Stimulated activated CD8-positive, alpha-beta memory T cell treated with anti-CD3 and anti-CD28 coated beads, Interleukin-7, amount 100 ng/mL, for 48 hours (primary cell): Measurements from ENCODE around the gene ZNF665.
A peak's percentile ranks its signal among the peaks of the same experiment; 100 is the strongest.
"Not testable (repeated sequence)": the region's sequence is repeated elsewhere in the genome, so short reads cannot be mapped to it uniquely, and the experiment has no call there.

ENCODE experiments used
- DNase-seq, 2 donors: peaks; one replicate each; pipeline ENCODE4 v3.0.0-alpha.2; 2020; ENCODE audit warnings: low read depth in 1 of 2; ENCODE audit errors: extremely low read depth in 1 of 2

ZNF665 gene

DNA sequence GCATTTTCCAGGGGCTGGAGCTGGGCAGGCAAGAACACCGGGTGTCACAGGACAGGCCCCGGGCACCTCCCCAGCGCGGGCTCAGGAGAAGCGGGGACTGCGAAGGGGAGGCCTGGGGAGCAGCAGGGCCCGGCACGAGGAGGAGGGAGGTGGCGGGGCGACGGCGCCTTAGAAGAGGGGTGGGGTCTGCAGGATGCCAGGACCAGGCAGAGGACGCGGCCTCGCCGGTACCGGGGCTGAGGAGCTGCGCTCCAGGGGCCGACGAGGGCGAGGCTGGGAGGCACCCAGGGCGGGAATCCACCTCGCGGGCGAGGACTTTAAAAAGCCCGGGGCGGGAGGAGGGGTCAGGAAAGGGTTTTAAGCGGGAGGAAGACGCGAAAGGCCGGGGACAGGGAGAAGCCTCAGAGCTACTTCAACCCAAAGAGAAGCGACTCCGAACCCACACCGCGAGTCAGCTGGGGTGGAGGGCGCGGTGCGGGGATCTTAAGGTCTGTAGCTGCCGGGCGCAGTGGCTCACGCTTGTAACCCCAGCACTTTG is 35.0 kb downstream of the ZNF665 start:
- no peak for DNase-seq

DNA sequence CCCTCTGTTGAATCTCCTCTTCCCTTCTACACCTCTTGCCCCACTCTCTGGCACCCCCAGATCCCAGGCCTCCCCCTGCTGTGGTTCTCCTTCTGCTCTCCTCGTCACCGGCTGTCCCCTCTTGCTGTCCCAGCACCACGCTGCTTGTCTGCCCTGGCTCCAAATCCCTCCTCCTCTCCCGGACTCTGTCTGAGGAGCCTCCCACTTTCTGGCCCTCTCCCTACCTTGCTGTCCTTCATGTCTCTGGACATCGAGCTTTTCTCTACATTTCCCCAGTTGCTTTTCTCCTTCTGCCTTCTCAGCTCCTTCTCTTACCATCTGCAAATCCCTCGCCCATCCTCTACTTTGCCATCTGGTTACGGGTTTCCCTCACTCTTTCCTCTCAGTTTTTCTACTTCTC is 35.5 kb downstream of the ZNF665 start:
- DNase-seq, result no peak

DNA sequence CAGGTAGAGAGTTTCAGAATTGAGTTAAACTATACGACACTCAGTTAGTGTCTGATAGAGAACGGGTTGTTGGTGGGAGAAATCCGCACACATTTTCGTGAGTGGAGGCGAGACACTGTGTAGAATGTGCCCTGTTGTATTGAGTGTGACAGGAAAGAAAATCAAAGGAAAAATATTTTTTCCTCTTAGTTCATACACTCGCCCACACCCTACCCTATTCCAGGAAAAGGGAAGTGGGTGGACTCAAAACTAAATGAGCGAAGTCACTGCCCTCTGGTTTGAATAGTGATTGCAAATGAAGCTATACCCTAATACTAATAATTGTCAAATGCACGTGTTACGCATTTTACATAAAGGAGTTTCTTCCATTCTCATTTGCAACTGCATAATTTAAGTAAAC is 36.3 kb downstream of the ZNF665 start:
- DNase-seq, result no peak

DNA sequence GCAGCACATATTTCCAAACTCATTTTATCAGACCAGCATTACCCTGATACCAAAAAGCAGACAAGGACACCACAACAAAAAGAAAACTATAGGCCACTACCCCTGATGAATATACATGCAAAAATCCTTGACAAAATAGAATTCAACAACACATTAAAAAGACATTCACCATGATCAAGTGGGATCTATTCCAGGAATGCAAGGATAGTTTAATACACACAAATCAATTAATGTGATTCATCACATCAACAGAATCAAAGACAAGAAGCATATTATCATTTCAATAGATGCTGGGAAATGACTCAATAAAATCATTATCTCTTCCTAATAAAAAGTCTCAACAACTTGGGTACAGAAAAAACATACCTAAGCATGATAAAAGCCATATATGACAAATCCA is 45.5 kb downstream of the ZNF665 start:
- no peak for DNase-seq

DNA sequence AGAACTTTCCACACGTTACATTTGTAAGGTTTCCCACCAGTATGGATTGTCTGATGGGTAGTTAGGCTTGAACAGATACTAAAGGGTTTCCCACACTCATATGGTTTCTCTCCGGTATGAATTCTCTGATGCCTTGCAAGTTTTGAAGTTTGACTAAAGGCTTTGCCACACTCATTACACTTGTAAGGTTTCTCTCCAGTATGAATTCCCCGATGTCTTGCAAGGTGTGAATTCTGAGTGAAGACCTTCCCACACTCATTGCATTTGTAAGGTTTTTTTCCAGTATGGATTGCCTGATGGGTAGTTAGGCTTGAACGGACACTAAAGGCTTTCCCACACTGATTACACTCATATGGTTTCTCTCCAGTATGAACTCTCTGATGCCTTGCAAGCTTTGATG is 52.8 kb downstream of the ZNF665 start:
- DNase-seq, result no peak

DNA sequence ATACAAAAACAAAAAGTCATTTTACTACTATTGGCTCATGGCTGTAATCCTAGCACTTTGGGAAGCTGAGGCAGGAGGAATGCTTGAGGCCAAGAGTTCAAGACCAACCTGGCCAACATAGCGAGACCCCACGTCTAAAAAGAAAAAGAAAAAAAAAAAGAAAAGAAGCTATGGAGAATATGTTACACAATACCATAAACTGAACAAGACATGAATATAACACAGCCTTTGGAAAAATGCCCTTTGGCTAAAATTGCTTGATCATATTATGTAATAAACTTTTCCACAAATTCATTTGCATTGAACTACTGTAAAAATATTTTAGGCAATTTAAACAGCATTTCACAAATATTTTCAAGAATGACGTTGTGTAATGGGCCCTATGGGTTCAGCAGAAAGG is 56.7 kb downstream of the ZNF665 start:
- no peak for DNase-seq

DNA sequence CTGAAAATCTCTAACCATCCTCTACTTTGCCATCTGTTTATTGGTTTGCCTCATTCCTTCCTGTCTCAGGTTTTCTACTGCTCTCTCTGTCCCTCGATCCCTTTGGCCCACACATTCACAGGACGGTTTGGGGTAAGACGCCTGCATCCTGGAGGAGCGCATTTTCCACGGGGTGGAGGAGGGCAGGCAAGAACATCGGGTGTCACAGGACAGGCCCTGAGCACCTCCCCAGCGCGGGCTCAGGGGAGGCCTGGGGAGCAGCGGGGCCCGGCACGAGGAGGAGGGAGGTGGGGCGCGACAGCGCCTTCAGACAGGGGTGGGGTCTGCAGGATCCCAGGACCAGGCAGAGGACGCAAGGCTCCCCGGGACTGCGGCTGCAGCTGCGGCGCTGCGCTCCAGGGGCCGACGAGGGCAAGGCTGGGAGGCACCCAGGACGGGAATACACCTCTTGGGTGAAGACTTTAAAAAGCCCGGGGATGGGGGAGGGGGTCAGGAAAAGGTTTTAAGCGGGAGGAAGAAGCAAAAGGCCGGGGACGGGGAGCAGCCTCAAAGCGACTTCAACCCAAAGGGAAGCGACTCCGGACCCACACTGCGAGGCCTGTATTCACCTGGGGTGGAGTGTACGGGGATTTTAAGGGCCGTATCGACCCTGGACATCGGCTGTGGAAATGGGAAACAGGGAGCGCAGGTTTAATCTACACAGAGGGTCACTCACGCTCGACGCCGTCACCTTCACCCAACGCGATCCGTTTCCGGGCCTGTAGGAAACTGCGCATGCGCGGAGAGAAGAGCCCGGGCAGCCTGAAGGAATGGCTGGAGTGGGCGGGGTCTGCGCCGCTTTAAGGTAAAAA is 60.8 kb downstream of the ZNF665 start, which contains the start of gene ZNF415:
Gene ZNF415, minus strand, starts transcription at position 770 of the 851 bp plus-strand sequence. CDS start 10,234 bp downstream, outside the sequence.
- peak; percentile 2 to 10 for DNase-seq

DNA sequence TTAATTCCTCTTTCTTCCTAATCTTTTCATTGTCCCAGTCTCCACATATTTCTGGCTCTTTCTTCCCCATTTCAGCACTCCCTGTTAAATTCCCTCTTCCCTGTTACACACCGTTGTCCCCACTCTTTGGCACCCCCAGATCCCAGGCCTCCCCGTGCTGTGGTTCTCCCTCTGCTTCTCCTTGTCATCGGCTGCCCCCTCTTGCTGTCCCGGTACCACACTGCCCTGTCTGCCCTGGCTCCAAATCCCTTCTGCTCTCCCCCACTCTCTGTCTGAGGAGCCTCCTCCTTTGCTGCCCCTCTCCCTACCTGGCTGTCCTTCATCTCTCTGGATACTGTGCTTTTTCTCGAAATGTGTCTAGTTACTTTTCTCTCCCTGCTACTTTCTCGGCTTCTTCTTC is 61.4 kb downstream of the ZNF665 start:
- no peak for DNase-seq

DNA sequence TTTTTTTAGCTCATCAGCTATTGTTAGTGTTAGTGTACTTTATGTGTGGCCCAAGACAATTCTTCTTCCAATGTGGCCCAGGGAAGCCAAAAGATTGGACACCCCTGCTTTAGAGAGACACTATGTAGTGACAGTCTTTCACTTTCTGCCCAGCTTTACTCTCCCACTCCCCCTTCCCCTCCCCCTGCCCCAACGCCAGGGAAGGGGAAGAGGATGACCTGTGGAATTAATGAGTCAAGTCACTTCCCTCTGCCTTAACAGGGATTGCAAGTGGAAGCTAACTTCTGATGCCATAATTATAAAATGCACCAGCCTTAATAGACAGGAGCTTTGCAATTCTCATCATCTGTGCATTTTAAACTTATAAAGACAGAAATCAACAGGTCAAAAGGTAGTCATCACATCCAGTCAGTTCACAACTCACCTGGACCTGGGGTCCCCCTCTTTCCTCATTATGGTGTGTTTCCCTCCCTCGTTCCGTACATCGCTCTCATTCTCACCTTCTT is 62.0 kb downstream of the ZNF665 start:
- no peak for DNase-seq

DNA sequence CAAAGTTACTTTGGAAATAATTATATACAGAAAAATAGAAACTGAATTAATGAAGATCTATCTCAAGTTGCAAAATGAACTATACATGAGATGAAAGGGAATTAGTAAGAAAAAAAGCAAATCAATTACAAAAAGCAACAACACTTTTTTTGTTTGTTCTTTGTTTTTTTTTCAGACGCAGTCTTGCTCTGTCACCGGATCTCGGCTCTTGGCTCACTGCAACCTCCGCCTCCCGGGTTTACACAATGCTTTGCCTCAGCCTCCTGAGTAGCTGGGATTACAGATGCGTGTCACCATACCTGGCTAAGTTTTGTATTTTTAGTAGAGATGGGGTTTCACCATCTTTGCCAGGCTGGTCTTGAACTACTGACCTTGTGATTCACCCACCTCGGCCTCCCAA is 62.7 kb downstream of the ZNF665 start:
- no peak for DNase-seq

DNA sequence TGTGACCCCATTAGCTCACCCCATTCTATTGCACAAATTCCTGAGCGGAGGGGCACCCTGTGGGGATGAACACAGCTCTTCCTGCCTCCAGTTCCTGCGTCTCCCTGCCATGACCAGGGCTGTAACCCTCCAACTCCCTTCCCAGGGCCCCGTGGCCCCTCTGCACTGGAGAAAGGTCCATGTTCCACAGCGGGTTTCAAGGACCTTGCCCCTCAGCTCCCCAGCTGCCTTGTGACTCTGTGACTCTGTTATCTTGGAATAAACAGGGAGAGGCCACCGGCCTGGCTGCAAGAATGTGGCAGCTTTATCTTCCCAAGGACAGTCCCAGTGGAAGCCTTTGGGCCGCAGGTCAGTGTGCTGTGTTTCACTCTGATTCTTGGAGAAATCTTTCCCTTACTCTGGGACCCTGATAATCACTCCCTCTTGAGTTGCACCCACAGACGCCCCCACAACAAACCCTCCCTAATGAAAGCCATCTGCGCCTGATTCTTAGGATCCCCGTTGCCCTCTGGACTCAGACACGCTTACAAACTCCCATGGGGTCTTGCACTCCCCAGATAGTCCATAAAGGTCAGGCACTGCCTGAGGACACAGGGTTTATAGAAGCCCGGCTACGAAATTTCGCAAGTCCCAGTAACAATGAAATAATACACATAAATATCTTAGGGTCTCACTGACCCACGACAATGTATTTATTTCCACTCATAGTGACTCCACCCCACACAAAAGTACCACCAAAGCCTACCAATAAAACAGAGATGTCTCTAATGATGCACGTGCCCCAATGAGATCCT is 66.2 kb downstream of the ZNF665 start:
- not testable (repeated sequence) for DNase-seq

DNA sequence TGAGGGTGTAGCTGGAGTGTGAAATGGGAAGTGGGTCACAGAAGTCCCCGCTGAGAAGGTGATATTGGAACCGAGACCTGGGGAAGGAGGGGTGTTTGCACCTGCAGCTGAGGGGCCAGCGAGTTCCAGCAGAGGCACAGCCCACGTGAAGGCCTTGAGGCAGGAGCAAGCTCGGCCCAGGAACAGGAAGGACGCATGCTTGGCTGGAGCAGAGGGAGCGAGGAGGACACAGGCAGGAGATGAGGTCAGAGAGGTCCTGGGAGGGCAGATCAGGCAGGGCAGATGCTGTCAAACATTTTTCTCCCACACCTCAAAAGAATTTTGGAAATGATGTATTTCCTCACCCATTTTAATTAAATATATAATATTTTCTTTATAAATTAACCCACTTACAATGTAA is 69.8 kb downstream of the ZNF665 start:
- DNase-seq, result no peak
